Subcutaneous abdominal adipose tissue (tissue), 5 donors: Measurements from ENCODE around the gene KCNMA1.
"Not testable (repeated sequence)": the region's sequence is repeated elsewhere in the genome, so short reads cannot be mapped to it uniquely, and the experiment has no call there.

Source experiments
- H3K27ac ChIP-seq: one replicate; pipeline ENCODE4 v1.7.0; 2013; ENCODE audit warnings: low read depth, mild to moderate bottlenecking, inconsistent platforms, low read length, moderate library complexity
- H3K27me3 ChIP-seq, 5 donors: one replicate each; pipeline ENCODE4 v1.7.0; 2013; ENCODE audit warnings: low read length in 5 of 5, inconsistent platforms in 1 of 5; ENCODE audit not compliant: control insufficient read depth in 5 of 5, insufficient read depth in 4 of 5
- H3K36me3 ChIP-seq, 5 donors: one replicate each; pipeline ENCODE4 v1.7.0; 2013; ENCODE audit warnings: low read length in 5 of 5; ENCODE audit not compliant: control insufficient read depth in 5 of 5, insufficient read depth in 5 of 5
- H3K4me1 ChIP-seq, 5 donors: one replicate each; pipeline ENCODE4 v1.7.0; 2013; ENCODE audit warnings: low read length in 5 of 5, mild to moderate bottlenecking in 3 of 5, moderate library complexity in 1 of 5; ENCODE audit not compliant: control insufficient read depth in 5 of 5, insufficient read depth in 5 of 5
- H3K4me3 ChIP-seq, 5 donors: one replicate each; pipeline ENCODE4 v1.7.0; 2013; ENCODE audit warnings: low read length in 5 of 5, low read depth in 1 of 5
- H3K9ac ChIP-seq, 5 donors: one replicate each; pipeline ENCODE4 v1.7.0; 2013; ENCODE audit warnings: low read length in 5 of 5, mild to moderate bottlenecking in 4 of 5, moderate library complexity in 3 of 5
- H3K9me3 ChIP-seq, 5 donors: one replicate each; pipeline ENCODE4 v1.7.0; 2013; ENCODE audit warnings: low read length in 5 of 5; ENCODE audit not compliant: control insufficient read depth in 5 of 5
- donor health status: healthy.
- donor health status: healthy.
- donor health status: healthy.
- donor health status: healthy.
- donor health status: healthy.

Gene KCNMA1

DNA sequence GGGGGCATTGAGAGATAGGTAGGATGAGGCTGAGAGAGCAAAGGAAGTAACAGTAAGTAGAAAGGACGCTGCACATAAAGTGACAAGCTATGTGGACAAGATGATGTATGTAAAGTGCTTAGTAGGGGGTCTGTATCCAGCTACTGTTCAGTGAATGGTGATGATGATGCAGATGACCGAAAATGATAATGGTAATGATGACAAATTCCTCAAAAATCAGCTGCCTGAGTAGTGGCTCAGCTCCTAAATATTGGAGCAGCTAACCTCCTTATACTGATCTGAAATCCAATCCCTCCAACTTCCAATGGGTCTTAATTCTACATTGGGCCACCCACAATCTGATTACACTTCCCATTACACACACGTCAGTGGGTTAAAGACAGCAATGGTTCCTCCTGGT lies 27.1 kb upstream of the KCNMA1 start:
- no peaks in the 10 kb centered on the region for H3K4me1 ChIP-seq

DNA sequence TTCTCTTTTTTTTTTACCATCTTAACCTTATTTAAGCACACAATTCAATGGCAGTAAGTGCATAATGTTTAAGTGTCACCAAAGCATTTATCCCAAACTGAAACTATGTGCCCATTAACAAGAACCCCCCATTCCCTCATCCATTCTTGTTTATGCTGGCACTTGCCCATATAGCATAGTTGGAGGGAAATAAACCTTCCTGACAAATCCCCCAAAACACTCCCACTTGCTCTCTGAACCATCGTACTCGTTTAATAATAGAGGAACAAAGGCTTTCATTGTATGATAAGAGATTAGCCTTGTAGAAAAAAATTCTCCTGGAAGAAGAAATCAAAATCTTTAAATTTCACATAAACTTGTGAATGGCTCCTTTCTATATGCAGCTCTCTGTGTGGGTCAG lies 26.4 kb upstream of the KCNMA1 start:
- Histone ChIP-seq H3K4me3 (no peak overlapping the region), H3K27me3 (peaks cover 0 to 7% (median 3%) of the 10 kb centered on the region in 5 donors), H3K9me3 (peaks cover 0 to 3% (median 0%) of the 10 kb centered on the region in 5 donors), H3K27ac (no peak overlapping the region), H3K4me1 (no peaks in the 10 kb centered on the region), H3K9ac (no peak overlapping the region), H3K36me3 (no peaks in the 10 kb centered on the region)

More for the DNA sequence above, 27.1 kb upstream of the KCNMA1 start:
- Histone ChIP-seq H3K4me3 (no peak overlapping the region), H3K36me3 (no peaks in the 10 kb centered on the region), H3K9ac (no peak overlapping the region), H3K9me3 (no peaks in the 10 kb centered on the region), H3K27ac (no peak overlapping the region), H3K27me3 (peaks cover 0 to 7% (median 3%) of the 10 kb centered on the region in 5 donors)

DNA sequence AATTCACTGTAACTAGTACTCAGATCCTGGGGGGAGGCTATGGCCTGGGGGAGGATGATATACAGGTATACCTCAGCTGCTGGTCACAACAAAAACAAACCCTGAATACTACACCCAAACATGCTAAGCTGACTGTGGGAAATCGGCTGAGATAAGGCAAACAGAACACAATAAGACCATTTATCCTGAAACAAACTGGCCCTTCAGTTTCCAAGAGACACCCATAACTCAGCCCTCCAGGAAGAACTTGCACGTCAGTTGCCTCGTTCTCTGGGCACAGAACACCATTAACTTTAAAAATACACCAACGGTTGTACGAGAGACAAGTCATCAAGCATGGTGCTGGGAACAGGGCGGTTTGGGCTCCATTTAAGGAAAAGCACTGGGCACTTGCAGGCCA lies 24.1 kb upstream of the KCNMA1 start:
- Histone ChIP-seq H3K4me1 (no peaks in the 10 kb centered on the region), H3K9me3 (peaks cover 0 to 7% (median 4%) of the 10 kb centered on the region in 5 donors), H3K9ac (no peak overlapping the region), H3K36me3 (no peaks in the 10 kb centered on the region), H3K4me3 (no peak overlapping the region), H3K27me3 (peaks cover 0 to 7% (median 0%) of the 10 kb centered on the region in 5 donors), H3K27ac (no peak overlapping the region)

DNA sequence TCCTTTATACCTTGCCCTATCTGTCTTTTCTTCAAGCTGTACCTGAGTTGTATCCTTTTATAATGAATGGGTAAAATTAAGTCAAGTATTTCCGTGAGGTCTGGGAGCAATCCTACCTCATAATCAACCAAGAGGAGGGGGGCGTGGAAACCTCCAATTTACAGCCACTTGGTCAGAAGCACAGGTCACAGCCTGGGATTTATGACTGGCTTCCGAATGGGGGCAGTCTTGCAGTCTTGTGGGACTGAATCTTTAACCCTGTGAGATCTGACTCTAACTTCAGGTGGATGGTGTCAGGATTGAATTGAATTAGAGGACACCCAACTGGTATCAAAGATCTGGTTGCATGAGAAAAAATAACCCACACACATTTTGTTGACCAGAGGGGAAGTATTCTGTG lies 23.5 kb upstream of the KCNMA1 start:
- Histone ChIP-seq H3K9ac (no peak overlapping the region), H3K9me3 (peaks cover 0 to 7% (median 4%) of the 10 kb centered on the region in 5 donors), H3K4me3 (no peak overlapping the region), H3K4me1 (no peaks in the 10 kb centered on the region), H3K27ac (no peak overlapping the region), H3K36me3 (no peaks in the 10 kb centered on the region), H3K27me3 (peaks cover 0 to 7% (median 0%) of the 10 kb centered on the region in 5 donors)

DNA sequence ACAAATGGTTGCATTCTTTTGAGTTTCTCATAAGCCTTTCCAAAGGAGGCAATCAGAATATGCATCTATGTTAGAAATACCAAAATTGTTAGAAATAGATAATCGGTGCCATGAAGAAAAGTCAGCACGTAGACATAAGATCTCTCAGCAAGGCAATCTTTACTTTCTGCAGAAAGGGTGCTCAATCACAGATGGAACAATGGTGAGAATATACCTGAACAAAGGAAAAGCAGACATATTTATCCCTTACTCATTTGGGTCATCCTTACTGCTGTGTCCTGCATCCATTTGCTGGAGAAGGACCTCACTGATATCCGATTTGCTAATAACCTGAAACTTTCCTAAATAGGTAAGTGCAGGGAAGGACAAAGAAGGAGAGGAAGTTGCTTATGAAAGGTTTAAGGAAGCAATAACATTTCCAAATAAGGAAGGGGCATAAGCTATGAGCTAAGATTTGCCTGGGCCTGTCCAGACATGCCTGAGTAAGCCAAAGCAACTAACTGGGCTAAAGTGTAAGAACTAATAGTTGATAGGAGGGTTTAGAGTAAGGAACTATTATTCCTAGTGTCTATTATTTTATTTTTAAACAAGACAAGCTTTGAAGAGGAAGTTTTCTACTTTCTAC lies 21.6 kb upstream of the KCNMA1 start:
- H3K4me1 ChIP-seq, H3K4me3 ChIP-seq, H3K36me3 ChIP-seq, H3K27me3 ChIP-seq, H3K9me3 ChIP-seq, H3K27ac ChIP-seq, H3K9ac ChIP-seq: not testable (repeated sequence)

DNA sequence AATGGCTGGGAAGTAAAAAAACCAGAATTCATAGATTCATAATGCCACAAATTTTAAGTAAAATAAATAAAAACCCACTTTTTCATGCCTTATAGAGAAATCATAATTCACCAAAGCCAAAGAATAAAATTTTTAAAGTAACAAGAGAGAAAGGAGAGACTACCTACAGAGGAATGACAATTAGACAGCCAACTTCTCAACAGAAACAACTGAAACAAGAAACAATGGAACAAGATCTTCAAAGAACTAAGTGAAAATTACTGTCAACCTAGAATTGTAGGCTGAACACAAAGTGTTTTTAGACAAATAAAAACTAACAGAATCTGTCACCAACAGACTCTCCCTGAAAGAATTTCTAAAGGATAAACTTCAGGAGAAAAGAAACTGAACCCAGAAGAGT lies 15.6 kb upstream of the KCNMA1 start:
- no peaks in the 10 kb centered on the region for H3K9me3 ChIP-seq
- no peak overlapping the region for H3K9ac ChIP-seq
- peaks cover 0 to 2% (median 0%) of the 10 kb centered on the region in 5 donors for H3K27me3 ChIP-seq
- no peaks in the 10 kb centered on the region for H3K4me1 ChIP-seq
- no peak overlapping the region for H3K27ac ChIP-seq
- H3K4me3 ChIP-seq = no peak overlapping the region
- no peaks in the 10 kb centered on the region for H3K36me3 ChIP-seq

DNA sequence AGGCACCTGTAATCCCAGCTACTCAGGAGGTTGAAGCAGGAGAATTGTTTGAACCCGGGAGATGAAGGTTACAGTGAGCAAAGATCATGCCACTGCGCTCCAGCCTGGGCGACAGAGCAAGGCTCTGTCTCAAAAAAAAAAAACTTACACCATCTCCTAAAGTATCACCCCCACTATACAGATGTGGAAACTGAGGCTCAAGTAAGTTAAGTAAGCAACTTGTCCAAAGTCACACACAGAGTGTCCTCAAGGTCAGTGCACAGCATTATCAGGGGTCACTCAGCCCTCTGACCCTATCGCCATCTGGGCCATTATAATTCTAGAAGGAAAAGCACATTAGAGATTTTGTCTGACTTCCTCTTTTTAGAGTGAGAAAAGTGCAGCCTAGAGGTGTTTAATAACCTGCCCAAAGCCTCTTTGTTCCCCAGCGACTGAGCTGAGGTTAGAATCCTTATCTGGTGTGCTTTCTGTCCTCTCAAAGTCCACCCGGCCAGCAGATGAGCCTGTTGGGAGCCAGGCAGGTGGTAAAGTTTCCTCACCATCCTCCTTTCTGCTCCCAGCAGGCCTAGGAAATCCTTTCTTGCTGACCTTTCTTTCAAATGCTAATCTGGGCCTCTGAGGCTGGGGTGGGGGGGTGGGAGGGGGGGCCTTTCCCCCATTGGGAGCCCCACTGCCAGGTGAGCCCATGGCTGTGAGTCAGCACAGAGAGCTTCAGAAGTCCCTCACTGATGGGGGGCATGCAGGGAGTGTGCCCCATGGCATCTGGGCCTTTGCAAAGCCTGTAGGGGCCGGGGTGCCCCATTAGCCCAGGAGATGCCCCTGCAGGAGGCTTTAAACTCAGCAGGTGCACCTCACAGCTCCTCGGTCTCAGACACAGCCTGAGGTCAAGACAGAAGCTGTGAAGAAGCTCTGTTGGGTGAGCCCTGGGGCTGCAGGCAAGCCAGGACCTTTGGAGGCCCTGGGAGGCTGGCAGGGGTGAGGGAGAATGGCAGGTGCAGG lies 12.0 kb upstream of the KCNMA1 start:
- no peaks in the 10 kb centered on the region for H3K36me3 ChIP-seq
- peaks cover 0 to 4% (median 0%) of the 10 kb centered on the region in 5 donors for H3K9me3 ChIP-seq
- no peak overlapping the region for H3K9ac ChIP-seq
- H3K4me3 ChIP-seq = no peak overlapping the region
- no peak overlapping the region for H3K27ac ChIP-seq
- H3K4me1 ChIP-seq = no peaks in the 10 kb centered on the region
- peaks cover 0 to 17% (median 0%) of the 10 kb centered on the region in 5 donors for H3K27me3 ChIP-seq

DNA sequence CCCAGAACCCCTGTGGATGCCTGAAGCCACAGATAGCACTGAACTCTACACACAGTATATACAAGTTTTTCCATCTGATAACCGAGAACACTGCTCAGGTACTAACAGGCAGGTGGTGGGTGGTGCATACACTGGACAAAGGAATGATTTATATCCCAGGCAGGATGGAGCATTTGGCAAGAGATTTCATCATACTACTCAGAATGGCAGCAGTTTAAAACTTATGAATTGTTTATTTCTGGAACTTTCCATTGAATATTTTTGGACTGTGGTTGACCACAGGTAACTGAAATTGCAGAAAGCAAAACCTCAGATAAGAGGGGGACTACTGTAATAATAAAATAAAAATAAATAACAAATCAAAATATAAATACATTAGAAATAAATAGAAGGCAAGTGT lies 10.9 kb upstream of the KCNMA1 start:
- H3K4me1 ChIP-seq = no peaks in the 10 kb centered on the region
- H3K27ac ChIP-seq = no peak overlapping the region
- H3K4me3 ChIP-seq = no peak overlapping the region
- peaks cover 0 to 17% (median 0%) of the 10 kb centered on the region in 5 donors for H3K27me3 ChIP-seq
- no peaks in the 10 kb centered on the region for H3K36me3 ChIP-seq
- no peak overlapping the region for H3K9ac ChIP-seq
- peaks cover 0 to 10% (median 5%) of the 10 kb centered on the region in 5 donors for H3K9me3 ChIP-seq

DNA sequence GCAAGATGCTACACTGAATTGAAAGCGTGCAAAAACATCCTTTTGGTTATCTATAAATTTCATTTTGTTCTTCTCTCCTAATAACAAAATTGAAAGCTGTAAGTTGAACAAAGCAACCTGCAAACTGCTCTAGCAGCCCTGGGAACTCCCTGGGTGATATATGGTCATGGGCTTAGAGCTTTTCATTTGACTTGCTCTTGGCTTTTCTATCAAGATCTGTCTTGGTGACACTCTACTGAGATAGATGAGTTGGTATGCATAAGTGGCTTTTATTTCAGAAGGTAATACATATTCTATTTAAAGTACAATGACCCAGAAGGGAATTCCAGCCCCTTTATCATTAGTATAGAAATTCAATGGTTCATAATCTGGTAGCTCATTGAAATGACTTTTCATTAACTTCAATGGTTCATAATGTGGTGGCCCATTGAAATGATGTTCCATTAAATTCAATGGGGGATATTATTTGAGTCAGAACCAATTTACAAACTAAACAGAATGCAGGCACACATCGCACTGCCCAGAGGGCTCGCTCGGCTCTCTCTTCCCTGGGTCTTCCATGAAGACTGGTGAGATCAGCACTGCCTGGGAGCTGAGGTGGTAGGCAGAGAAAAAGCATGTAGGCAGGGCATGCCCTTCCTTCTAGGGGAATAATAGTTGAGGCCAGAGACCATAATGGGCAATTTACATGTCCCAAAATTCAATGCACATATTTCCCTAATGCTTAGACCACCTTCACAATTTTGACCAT lies 10.1 kb upstream of the KCNMA1 start:
- Histone ChIP-seq H3K27ac (no peak overlapping the region), H3K27me3 (peaks cover 0 to 17% (median 0%) of the 10 kb centered on the region in 5 donors), H3K36me3 (no peaks in the 10 kb centered on the region), H3K4me1 (no peaks in the 10 kb centered on the region), H3K9me3 (peaks cover 0 to 10% (median 5%) of the 10 kb centered on the region in 5 donors), H3K9ac (no peak overlapping the region), H3K4me3 (no peak overlapping the region)
